Motor neuron (in vitro differentiated cells): Measurements from ENCODE around the gene OR5AN1. TPM values are rescaled to one million over a fixed set of nuclear protein-coding genes. Genes with fewer than 3 reads are reported as not detected.
"Not testable (repeated sequence)": the region's sequence is repeated elsewhere in the genome, so short reads cannot be mapped to it uniquely, and the experiment has no call there.

Experiments used
- ATAC-seq, 8 experiments: fragments of 200-7000 bp; cut with Tn5 transposase; replicated peaks in 6 of 8; 2 replicates each; pipeline ENCODE4 v1.8.0; 2021; ENCODE audit warnings: mild to moderate bottlenecking in 8 of 8, moderate library complexity in 8 of 8
- H3K27ac ChIP-seq, 2 donors: fragments of 250-450 bp; sonication (Bioruptor Pico); 2 replicates each; pipeline ENCODE4 v1.9.0; 2021; ENCODE audit warnings: antibody characterized with exemption in 2 of 2, mild to moderate bottlenecking in 2 of 2, moderate library complexity in 1 of 2
- H3K4me1 ChIP-seq, 2 donors: fragments of 250-450 bp; sonication (Bioruptor Pico); replicated peaks in 1 of 2; 2 replicates each; pipeline ENCODE4 v1.6.1; 2021; ENCODE audit warnings: antibody characterized with exemption in 2 of 2, mild to moderate bottlenecking in 2 of 2, moderate library complexity in 1 of 2
- H3K4me3 ChIP-seq, 5 donors: fragments of 250-450 bp; sonication (Bioruptor Pico); 2 replicates each; pipeline ENCODE4 v1.9.0; 2021; ENCODE audit warnings: antibody characterized with exemption in 5 of 5, mild to moderate bottlenecking in 5 of 5, moderate library complexity in 4 of 5
- WGBS, 10 experiments: fragments of 450-650 bp; shearing (Covaris generic); methylation state at CpG; one replicate each; pipeline ENCODE4 v1.0.0; 2022; 5-methylcytosine and 5-hydroxymethylcytosine counted together
- in situ Hi-C, 9 experiments: fragments of 400-800 bp; cut with MboI; loops; one replicate each; pipeline ENCODE4 v1.15.0; 2021; ENCODE audit warnings: low sequenced_read_pairs in 9 of 9, low pct_unique_long_range_greater_than_20kb in 2 of 9; ENCODE audit not compliant: unreplicated experiment in 9 of 9
- total RNA-seq, 8 experiments: library from RNA; unstranded; fragments of 300-600 nt; gene quantifications; 2 replicates each; pipeline versions ENCODE4 v1.2.3 to v1.2.4, GENCODE V29; 2022

Gene OR5AN1, protein sequence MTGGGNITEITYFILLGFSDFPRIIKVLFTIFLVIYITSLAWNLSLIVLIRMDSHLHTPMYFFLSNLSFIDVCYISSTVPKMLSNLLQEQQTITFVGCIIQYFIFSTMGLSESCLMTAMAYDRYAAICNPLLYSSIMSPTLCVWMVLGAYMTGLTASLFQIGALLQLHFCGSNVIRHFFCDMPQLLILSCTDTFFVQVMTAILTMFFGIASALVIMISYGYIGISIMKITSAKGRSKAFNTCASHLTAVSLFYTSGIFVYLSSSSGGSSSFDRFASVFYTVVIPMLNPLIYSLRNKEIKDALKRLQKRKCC
- total RNA-seq: under 1 TPM in 6 of 8 experiments, not detected in 2; under 0.01 to 0.43 (median 0.05) TPM

DNA sequence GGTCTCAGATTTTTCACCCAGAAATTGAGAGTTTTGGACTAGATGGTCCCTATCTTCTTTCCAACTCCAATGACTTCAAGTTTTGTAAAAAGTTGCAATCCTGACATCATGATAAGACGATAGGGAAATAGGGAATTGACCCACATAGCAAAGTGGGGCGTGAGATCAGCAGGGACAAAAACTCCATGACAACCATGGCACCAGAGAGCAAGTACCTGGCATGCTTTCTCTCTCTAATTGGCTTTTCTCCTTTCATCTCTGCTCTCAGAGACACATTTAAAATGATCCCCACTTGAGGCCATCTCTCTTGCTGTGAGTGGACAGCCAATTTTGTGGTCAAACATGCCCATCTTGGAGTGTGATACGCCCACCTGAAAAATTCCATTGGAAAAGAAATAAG is at the start of gene OR5AN1:
Gene OR5AN1 (plus strand): TSS at position 301 of the 400 bp plus-strand sequence. CDS start 5,564 bp downstream, outside the sequence.
- no peaks in the 10 kb centered on the region for H3K4me1 ChIP-seq
- no peak within 1 kb of the TSS for H3K27ac ChIP-seq
- in situ Hi-C loops: no loop called here
- no peak within 1 kb of the TSS for H3K4me3 ChIP-seq
- WGBS, 10 experiments: 0 to 83% (median 51%) methylated on average over 2 to 3 of the region's 3 CpGs; no CpG with 5 or more reads in 4 of the 10 experiments
- ATAC-seq: no peak

- in situ Hi-C loops: no loop called here
- ATAC-seq: no peak
- Histone ChIP-seq H3K4me1 (no peaks in the 10 kb centered on the region), H3K27ac (no peak overlapping the region), H3K4me3 (no peak overlapping the region)
Observed at GRCh38 chr11:59335001-59335400, 23.7 kb upstream of the OR5AN1 start.

DNA sequence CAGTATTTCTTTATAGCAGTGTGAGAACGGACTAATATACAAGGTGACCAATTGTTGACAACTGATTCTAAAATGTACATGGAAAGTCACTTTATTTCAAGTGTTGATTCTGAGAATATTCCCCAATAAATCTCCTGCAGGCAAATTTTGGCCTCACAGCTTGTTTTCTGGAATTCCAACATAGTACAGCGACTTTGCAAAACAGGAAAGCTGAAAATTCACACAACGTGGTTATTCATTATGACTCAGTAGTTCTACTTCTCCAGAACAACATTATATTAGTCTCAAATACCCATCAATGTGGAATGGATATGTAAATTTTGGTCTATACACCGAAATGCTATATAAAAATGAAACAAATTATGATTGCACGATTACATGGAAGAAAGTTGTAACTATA is 22.5 kb upstream of the OR5AN1 start:
- H3K4me3 ChIP-seq: no peak overlapping the region
- ATAC-seq: no peak
- in situ Hi-C loops: no loop called here
- WGBS, 10 experiments: 0 to 82% (median 61%) methylated on average over 2 to 5 of the region's 5 CpGs
- no peak overlapping the region for H3K27ac ChIP-seq
- no peaks in the 10 kb centered on the region for H3K4me1 ChIP-seq

DNA sequence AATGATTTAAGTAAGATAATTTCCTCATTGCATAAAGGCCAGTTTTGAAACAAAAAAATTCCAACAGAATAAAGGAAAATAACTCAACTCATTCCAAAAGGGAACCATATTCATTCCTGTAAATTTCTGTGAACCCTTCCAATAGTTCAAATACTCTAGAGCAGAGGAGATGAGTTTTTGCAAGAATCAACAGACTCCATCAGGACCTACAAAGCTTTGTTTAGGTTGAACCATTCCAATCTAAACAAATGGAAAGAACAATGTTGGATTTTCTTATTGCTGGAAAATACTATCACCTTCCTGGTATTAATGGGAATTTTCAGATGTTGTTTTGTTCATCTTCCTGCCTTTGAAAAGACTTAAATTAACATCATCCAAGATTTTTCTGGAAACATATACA is 21.8 kb upstream of the OR5AN1 start:
- no peak overlapping the region for H3K4me3 ChIP-seq
- H3K27ac ChIP-seq: no peak overlapping the region
- H3K4me1 ChIP-seq: no peaks in the 10 kb centered on the region
- in situ Hi-C loops: no loop called here
- no peak for ATAC-seq

DNA sequence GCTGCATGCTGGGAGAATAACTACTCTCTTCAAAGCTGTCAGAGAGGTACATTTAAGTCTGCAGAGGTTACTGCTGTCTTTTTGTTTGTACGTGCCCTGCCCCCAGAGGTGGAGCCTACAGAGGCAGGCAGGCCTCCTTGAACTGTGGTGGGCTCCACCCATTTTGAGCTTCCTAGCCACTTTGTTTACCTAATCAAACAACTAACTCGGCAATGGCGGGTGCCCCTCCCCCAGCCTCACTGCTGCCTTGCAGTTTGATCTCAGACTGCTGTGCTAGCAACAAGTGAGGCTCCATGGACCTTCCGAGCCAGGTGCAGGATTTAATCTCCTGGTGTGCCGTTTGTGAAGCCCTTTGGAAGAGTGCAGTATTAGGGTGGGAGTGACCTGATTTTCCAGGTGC is 9.0 kb upstream of the OR5AN1 start:
- ATAC-seq, in situ Hi-C loops: not testable (repeated sequence)
- WGBS, 10 experiments: 20 to 80% (median 63%) methylated on average over 1 to 3 of the region's 5 CpGs; no CpG with 5 or more reads in 7 of the 10 experiments

DNA sequence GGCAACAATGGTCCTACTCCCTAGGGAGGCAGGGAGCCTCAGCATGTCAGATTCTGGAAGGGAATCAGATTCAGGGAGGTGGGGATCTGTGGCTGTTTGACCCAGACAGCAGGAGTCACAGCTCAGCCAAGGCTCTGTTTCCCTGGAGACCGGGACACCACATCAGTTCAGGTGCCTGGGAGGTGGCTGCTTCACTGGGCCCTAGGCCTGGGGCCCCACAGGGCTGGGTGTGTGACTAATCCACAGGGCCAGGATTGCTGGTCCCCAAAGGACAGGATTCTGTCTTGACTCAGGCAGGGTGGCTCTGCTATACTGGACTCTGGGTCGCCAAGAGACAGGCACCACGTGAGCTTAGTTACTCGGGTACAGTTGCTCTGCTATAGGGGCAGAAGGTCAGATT is 3.5 kb upstream of the OR5AN1 start:
- in situ Hi-C loops: no loop called here
- ATAC-seq: peak in 4 of 8 experiments; percentile 34 to 59 (median 45)
- H3K27ac ChIP-seq: no peak overlapping the region
- H3K4me1 ChIP-seq: no peaks in the 10 kb centered on the region
- 20 to 80% (median 60%) methylated on average over 1 of the region's 4 CpGs; no CpG with 5 or more reads in 7 of the 10 experiments for WGBS, 10 experiments
- no peak overlapping the region for H3K4me3 ChIP-seq

More for the DNA sequence above, 9.0 kb upstream of the OR5AN1 start:
- not testable (repeated sequence) for H3K4me3 ChIP-seq, H3K4me1 ChIP-seq, H3K27ac ChIP-seq

DNA sequence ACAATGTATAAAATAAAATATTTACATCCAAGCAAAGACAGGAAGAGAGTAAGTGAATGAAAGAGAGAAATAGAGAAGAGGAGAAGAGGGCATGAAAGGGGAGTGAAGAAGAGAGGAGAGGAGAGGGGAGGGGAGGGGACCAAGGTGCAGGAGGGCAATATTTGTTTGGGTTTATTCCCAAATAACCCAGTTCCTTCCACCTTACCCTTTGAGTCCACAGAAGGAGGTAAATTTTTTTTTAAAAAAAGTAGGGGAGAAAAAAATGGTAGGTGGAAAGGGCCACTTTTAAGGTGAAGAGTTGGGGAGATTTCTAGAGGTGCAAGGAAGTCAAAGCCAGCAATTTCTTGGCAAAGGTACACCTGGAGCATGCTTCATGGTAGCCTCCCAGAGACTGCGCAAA is 2.1 kb upstream of the OR5AN1 start:
- H3K4me3 ChIP-seq: no peak overlapping the region
- no peaks in the 10 kb centered on the region for H3K4me1 ChIP-seq
- ATAC-seq: no peak
- 40% methylated on average over 1 of the region's 1 CpG; no CpG with 5 or more reads in 9 of the 10 experiments for WGBS, 10 experiments
- in situ Hi-C loops: no loop called here
- no peak overlapping the region for H3K27ac ChIP-seq

DNA sequence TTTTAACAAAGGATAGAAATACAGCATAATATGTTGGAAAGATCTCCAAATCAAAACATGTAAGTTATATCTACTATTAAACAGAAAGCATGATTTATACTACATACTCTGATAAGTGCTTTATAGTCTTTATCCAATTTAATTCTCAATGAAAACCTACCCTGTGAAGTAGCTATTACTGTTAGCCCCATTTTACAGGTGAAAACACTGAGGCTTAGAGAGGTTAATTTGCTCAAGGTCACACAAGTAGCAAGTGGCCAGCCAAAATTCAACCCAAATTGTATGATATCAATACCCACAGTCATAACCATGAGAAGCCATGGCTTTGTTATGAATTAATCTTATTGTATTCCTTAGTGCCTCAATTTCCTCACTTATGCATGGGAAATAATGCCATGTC is 675 bp upstream of the OR5AN1 start:
- in situ Hi-C loops: no loop called here
- H3K4me1 ChIP-seq: no peaks in the 10 kb centered on the region
- H3K27ac ChIP-seq: no peak overlapping the region
- no peak for ATAC-seq
- no peak overlapping the region for H3K4me3 ChIP-seq

DNA sequence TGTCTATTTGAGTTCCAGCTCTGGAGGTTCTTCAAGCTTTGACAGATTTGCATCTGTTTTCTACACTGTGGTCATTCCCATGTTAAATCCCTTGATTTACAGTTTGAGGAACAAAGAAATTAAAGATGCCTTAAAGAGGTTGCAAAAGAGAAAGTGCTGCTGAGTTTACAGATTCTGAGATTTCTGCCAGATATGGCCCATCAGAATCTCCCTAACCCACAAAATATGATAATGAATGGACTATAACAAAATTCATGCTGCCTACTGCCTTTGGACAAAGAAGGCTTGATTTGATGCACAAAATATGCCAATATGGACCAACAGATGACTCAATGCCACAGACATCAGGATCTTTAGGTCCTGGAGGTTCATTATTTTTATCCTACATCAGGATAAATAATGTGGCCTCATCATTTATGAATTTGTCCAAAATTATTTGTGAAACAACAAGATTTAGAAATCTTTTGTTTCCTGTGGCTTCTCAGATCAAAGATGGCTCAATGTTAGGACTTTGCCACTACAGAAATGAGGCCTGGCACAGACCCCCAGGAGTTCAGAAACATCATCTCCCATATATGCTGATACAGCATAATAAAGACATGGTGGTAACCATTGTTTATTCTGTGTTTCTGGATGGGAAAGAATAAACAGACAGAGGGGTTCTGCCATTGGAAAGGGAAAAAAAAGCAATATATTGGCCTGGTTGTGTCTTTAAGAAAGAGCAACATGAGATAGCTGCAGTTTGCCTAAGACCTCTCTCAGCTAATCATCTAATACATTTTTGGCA is 6.7 kb downstream of the OR5AN1 start:
- in situ Hi-C loops: no loop called here
- Histone ChIP-seq H3K4me3 (no peak overlapping the region), H3K27ac (no peak overlapping the region), H3K4me1 (no peaks in the 10 kb centered on the region)
- ATAC-seq: peak in 3 of 8 experiments; percentile 43 to 53 (median 49)

DNA sequence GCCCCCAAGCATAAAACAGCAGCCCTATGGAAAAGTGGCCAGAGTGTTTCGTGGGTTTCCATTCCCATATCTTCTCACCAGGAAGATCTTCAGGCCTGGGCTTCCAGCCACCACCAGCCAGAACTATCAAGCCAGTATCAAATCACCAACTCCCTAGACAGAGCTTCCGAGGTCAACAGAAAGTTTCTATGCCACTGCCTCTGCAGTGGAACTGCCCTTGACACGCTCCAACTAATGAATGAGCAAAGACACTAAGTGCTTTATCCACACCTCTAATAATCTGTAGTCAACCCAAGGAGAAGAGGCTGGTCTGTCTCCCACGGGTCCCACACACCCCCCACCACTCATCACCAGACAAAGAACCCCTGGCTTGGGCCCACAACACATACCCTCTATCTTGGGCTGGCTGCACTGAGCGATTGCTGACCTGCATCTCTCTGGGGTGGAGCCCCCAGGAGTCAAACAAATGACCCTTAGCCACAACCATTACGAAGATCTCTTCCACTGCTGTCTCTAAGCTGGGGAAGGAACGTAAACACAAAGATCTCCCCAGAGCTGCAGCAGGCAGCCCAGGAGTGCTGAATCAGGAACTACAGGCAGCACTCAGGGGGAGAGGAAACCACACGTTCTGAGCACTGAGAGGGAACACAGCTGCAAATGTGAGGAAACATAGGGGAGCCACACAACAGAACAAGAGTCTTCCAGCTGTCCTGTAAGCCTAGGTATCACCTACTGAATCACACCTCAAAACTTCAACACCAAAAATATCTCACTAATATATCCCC is 9.7 kb downstream of the OR5AN1 start:
- ATAC-seq: no peak
- no peak overlapping the region for H3K4me3 ChIP-seq
- WGBS, 10 experiments: 0 to 100% (median 38%) methylated on average over 1 to 5 of the region's 8 CpGs; no CpG with 5 or more reads in 2 of the 10 experiments
- no peaks in the 10 kb centered on the region for H3K4me1 ChIP-seq
- in situ Hi-C loops: no loop called here
- H3K27ac ChIP-seq: no peak overlapping the region

GRCh38 chr11:59372324-59372723 is 13.6 kb downstream of the OR5AN1 start:
- in situ Hi-C loops, H3K4me3 ChIP-seq, H3K4me1 ChIP-seq, ATAC-seq, H3K27ac ChIP-seq: not testable (repeated sequence)
- WGBS, 10 experiments: 0 to 32% (median 0%) methylated on average over 1 to 2 of the region's 3 CpGs; no CpG with 5 or more reads in 6 of the 10 experiments

DNA sequence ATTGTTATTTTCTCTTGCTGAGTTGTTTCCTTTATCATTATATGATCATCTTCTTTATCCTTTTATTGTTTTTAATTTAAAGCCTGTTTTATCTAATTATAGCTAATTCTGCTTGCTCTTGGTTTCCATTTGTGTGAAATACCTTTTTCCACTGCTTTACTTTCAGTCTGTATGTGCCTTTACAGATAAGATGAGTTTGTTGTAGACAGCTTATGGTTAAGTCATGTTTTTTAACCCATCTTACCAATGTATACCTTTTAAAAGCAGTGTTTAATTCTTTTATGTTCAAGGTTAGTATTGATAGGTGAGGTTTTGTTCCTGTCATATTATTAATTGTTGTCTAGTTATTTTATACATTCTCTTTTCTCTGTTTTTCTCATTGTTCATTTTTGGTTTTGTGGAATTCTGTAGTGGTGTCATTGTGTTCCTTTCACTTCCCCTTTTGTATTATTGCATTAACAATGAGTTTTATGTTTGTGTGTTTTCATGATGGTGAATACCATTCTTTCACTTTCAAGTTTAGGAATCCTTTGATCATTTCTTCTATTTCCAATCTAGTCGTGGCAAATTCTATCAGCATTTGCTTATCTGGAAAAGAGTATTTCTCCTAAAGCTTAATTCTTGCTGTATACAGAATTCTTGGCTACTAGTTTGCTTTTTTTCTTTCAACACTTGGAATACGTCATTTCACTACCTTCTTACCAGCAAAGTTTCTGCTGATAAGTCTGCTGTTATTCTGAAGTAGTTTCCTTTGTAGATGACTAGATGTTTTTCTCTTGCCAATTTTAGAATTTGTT is 21.8 kb downstream of the OR5AN1 start:
- ATAC-seq: no peak
- H3K4me3 ChIP-seq: no peak overlapping the region
- no peak overlapping the region for H3K27ac ChIP-seq
- WGBS, 10 experiments: 0 to 100% (median 37%) methylated on average over 1 to 2 of the region's 2 CpGs
- in situ Hi-C loops: no loop called here
- no peaks in the 10 kb centered on the region for H3K4me1 ChIP-seq

DNA sequence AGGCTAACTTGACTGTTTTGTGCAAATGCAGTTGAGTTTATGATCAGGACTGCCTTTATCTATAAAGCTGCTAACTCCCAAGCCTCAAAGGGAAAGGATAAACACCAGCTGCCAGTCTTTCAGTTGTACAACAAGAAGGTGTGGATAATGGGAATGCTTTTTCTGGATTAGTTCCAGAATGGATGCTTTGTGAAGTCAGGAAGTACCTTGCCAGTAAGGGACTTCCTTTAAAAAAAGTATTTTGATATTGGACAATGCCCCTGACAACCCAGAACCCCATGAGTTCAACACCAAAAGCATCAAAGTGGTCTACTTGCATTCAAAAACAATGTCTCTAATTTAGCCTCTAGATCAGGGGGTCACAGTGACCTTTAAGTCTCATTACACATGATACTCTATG is 35.5 kb downstream of the OR5AN1 start:
- no peaks in the 10 kb centered on the region for H3K4me1 ChIP-seq
- no peak for ATAC-seq
- in situ Hi-C loops: no loop called here
- H3K27ac ChIP-seq: no peak overlapping the region
- H3K4me3 ChIP-seq: no peak overlapping the region
